GM12872 (cell line): ENCODE results near the gene ZNRF1.

Source experiments
- TF ChIP-seq, protein P1 (sequence below): IDR thresholded peaks from 3 replicates; pipeline ENCODE4 v1.5.1; 2011; ENCODE audit warnings: low read depth, mild to moderate bottlenecking, low read length, moderate library complexity; ENCODE audit not compliant: insufficient read depth

The ZNRF1 gene

DNA sequence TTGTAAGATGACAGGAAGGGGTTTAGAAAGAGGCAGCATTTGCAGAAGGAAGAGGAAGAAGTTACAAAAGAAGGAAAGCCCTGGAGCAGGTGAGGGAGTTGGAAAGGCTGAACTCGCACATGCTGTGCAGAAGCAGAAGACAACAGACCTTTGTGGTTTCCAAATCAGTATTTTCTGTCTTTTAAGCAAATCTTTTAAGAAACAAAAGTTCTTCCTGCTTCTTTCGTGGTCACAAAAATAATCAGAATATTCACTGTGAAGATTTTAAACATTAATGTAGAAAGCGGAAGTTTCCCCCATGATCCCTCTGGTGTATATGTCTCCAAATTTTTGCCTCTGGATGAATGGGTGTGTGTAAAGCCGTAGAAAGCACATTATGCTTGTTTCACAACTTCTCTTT, 25.8 kb downstream of the ZNRF1 start:
- TF ChIP-seq, protein P1, sequence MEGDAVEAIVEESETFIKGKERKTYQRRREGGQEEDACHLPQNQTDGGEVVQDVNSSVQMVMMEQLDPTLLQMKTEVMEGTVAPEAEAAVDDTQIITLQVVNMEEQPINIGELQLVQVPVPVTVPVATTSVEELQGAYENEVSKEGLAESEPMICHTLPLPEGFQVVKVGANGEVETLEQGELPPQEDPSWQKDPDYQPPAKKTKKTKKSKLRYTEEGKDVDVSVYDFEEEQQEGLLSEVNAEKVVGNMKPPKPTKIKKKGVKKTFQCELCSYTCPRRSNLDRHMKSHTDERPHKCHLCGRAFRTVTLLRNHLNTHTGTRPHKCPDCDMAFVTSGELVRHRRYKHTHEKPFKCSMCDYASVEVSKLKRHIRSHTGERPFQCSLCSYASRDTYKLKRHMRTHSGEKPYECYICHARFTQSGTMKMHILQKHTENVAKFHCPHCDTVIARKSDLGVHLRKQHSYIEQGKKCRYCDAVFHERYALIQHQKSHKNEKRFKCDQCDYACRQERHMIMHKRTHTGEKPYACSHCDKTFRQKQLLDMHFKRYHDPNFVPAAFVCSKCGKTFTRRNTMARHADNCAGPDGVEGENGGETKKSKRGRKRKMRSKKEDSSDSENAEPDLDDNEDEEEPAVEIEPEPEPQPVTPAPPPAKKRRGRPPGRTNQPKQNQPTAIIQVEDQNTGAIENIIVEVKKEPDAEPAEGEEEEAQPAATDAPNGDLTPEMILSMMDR: no peak

DNA sequence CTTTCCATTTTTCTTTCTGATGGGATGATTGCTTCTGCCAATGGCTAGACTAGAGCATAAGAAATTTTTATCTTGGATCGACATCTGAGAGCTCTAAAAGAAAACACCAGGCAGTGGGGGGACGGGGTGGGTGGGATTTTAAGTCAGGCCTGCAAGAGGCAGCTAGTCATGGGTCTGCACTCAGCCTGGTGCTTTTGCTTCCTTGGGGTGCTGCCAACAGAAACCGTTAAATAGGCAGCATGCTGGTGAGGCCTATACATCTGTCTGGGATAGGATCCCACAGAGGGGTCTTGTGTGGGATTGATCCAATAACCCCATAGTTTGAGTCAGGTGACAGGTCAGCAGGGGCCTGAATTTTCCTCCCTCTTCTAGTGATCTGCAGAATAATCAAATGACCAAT, 26.9 kb downstream of the ZNRF1 start:
- TF ChIP-seq, protein P1: no peak

DNA sequence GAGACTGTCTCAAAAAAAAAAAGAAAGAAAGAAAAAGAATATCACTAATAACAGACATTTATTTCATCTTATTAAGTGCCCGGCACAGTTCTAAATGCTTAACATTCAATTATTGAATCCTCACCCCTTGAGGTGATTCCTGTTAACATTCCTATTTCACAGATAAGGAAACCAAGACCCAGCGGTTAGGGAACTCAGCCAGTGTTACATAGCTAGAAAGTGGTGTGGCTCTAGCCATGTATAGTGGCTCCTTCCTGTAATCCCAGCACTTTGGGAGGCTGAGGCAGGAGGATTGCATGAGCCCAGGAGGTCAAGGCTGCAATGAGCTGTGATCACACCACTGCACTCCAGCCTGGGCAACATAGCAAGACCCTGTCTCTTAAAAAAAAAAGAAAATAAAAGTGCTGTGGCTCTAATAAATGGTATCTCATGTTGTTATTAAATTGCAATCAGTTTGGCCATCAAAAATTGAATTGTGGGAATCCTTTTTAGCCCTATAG, 28.1 kb downstream of the ZNRF1 start:
- TF ChIP-seq, protein P1: no peak

DNA sequence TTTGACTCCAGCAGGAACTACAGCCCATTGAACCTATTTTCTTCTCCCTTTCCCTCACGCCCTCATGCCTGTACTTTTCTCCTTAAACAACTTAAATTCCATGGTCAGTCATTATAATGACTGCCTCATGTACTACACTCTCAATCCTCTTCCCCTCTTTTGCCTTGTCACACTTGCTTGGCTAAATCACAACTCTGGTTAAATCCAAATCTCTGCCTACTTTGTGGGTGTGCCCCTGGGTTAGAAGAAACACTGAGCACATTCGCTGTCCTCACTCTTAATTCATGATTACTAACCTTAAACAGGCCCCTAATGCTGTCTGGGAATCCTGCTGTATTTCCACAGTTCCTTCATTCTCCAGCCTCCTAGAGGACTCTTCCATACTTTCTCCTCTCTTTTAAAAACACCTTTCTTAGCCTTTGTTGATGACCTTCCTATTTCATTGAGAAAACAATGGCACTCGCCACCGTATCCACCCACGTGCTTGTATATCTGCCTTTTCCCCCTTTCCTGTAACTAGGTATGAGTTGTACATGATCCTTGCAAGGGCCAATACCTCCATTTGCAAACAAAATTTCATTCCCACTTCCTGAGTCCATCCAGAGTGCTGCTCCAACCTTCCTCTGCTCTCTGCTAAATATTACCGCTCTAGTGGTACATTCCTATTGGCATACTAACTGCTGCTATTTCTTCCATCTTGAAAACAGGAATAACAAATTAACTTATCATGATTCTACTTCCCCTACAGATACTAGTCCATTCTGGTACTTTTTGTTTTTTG, 28.9 kb downstream of the ZNRF1 start:
- TF ChIP-seq, protein P1: no peak

DNA sequence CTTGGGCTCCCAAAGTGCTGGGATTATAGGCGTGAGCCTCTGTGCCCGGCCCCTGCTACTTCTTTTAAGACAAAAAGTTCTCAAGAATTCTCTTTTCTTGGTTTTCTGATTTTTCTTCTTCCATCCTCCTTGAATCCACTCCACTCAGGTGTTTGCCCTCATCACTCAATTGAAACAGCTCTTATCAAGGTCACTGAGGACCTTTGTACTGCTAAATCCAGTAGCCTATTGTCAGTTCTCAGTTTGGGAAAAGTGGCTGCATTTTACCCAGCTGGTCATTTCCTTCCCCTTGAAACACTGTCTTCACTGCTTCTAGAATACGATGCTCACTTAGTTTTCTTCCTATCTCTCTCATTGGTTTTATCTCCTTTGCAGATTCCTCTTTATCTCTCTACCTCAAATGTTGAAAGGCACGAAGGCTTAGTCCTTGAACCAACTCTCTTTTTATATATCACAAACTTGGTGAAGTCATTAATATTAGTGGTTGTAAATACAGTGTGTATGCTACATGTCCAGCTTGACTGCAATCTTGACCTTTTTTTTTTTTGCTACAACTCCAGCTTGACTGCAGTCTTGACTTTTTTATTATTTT, 29.8 kb downstream of the ZNRF1 start:
- TF ChIP-seq, protein P1: no peak

DNA sequence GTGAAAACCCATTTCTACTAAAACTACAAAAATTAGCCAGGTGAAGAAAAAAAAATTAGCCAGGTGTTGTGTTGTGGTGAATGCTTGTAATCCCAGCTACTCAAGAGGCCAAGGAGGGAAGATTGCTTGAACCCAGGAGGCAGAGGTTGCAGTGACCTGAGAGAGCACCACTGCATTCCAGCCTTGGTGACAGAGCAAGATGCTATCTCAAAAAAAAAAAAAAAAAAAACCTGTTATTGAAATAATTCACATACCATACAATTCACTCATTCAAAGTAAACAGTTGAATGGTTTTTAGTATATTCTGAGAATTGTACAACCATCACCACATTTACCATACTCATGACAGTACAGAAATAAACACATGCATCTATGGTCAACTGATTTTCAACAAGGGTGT, 31.0 kb downstream of the ZNRF1 start:
- TF ChIP-seq, protein P1: no peak

DNA sequence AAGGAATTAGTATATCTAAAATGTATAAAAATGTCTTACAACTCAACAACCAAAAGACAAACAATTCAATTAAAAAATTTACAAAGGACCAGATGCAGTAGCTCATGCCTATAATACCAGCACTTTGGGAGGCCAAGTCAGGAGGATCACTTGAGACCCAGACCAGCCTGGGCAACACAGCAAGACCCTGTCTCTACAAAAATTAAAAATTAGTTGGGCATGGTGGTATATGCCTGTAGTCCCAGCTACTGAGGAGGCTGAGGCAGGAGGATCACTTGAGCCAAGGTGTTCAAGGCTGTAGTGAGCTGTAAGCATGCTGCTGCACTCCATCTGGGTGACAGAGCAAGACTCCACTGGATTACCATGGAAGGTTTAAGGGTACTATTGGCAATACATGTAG, 33.8 kb downstream of the ZNRF1 start:
- TF ChIP-seq, protein P1: no peak
